Measurements from ENCODE around the gene ZDHHC11B. TPM values are rescaled to one million over a fixed set of nuclear protein-coding genes. Genes with fewer than 3 reads are reported as not detected.

ZDHHC11B gene
- polyA plus RNA-seq, 1 experiment = 0.05 TPM

GRCh38 chr5:669111-669841, 115.3 kb downstream of the ZDHHC11B start:
- CTCF ChIA-PET = interaction anchor here (0.8 to 6.7 kb wide), 8 partner anchors 9 to 235 kb away, joined by 3 to 102 read pairs (median 6); partner anchors contain the start of genes BRD9 and TRIP13
- DNase-seq (ENCODE audit: low read depth) = no peak
- POLR2A ChIA-PET = no interaction called here
- peak; percentile 83 for TF ChIP-seq CTCF (IDR thresholded peaks at IDR 0.05; ENCODE audit: insufficient read depth, low read depth, low read length)
- Histone ChIP-seq H3K27me3 (ENCODE audit: control insufficient read depth, insufficient read depth, low read length) (peaks cover 1% of the 10 kb centered on the region; the same call in 1 of the 2 replicates), H3K36me3 (ENCODE audit: control insufficient read depth, insufficient read depth, low read length) (no peaks in the 10 kb centered on the region; the same call in none of the 2 replicates), H3K4me3 (ENCODE audit: low read depth, low read length) (no peak overlapping the region)

DNA sequence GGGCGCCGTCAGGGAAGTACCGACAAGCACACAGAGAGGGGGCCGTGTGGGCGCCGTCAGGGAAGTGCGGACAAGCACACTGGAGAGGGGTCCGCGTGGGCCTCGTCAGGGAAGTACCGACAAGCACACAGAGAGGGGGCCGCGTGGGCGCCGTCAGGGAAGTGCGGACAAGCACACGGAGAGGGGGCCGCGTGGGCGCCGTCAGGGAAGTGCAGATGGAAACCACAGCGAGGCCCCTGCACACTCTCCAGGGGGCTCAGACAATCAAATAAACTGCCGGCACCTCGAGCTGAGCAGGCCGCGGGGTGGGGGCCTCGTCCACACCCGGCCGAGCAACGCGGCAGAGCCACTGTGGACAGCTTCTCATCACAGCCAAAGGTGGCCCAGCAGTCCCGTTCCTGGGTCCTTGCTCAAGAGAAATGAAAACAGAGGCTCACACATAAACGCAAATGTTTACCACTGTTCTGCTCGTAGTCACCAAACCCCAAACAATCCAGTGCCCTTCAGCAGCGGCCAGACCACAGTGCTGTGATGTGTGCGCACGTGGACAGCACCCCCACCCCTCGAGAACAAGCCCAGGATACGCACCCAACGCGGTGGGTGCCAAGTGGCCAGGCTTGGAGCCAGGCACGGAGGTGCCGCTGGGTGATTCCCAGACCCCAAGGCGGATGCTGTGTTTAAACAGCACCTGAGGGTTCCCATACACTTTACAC, 116.1 kb downstream of the ZDHHC11B start:
- ChIA-PET POLR2A (no interaction called here), CTCF (interaction anchor here (0.8 to 6.7 kb wide), 7 partner anchors 8 to 236 kb away, joined by 3 to 102 read pairs (median 6); no protein-coding TSS in a partner anchor)

GRCh38 chr5:666816-667498, 117.6 kb downstream of the ZDHHC11B start:
- Histone ChIP-seq H3K36me3 (ENCODE audit: control insufficient read depth, insufficient read depth, low read length) (peaks cover 1% of the 10 kb centered on the region), H3K27me3 (ENCODE audit: control insufficient read depth, insufficient read depth, low read length) (no peaks in the 10 kb centered on the region; the same call in 1 of the 2 replicates), H3K4me3 (ENCODE audit: low read depth, low read length) (no peak overlapping the region)
- no peak for DNase-seq (ENCODE audit: low read depth)
- CTCF ChIA-PET = interaction anchor here (1.0 kb wide), 2 partner anchors 236 to 507 kb away, joined by 3 to 7 read pairs; no protein-coding TSS in a partner anchor
- POLR2A ChIA-PET = no interaction called here
- TF ChIP-seq CTCF (IDR thresholded peaks at IDR 0.05; ENCODE audit: insufficient read depth, low read depth, low read length) = no peak

More for the DNA sequence above, 116.1 kb downstream of the ZDHHC11B start:
- DNase-seq (ENCODE audit: low read depth) = no peak
- H3K36me3 ChIP-seq (ENCODE audit: control insufficient read depth, insufficient read depth, low read length) = peaks cover 1% of the 10 kb centered on the region
- H3K27me3 ChIP-seq (ENCODE audit: control insufficient read depth, insufficient read depth, low read length) = no peaks in the 10 kb centered on the region; the same call in 1 of the 2 replicates
- no peak overlapping the region for H3K4me3 ChIP-seq (ENCODE audit: low read depth, low read length)
- TF ChIP-seq CTCF (IDR thresholded peaks at IDR 0.05; ENCODE audit: insufficient read depth, low read depth, low read length) = no peak

- POLR2A ChIA-PET = no interaction called here
- TF ChIP-seq CTCF (IDR thresholded peaks at IDR 0.05; ENCODE audit: insufficient read depth, low read depth, low read length) = no peak
- no peak for DNase-seq (ENCODE audit: low read depth)
- CTCF ChIA-PET = interaction anchor here (1.0 kb wide), 2 partner anchors 237 to 508 kb away, joined by 3 to 7 read pairs; no protein-coding TSS in a partner anchor
- Histone ChIP-seq H3K36me3 (ENCODE audit: control insufficient read depth, insufficient read depth, low read length) (peaks cover 1% of the 10 kb centered on the region), H3K4me3 (ENCODE audit: low read depth, low read length) (no peak overlapping the region), H3K27me3 (ENCODE audit: control insufficient read depth, insufficient read depth, low read length) (no peaks in the 10 kb centered on the region)
Observed at GRCh38 chr5:665956-666711, 118.4 kb downstream of the ZDHHC11B start.

Data from BJ (cell line).